Measurements from ENCODE around the gene COL2A1. TPM values are rescaled to one million over a fixed set of nuclear protein-coding genes. Genes with fewer than 3 reads are reported as not detected.

The COL2A1 gene
- total and polyA plus RNA-seq, 2 donors (not counting 3 experiments of a cell fraction or from before 2014, with no cell fraction given), result not detected

- FAIRE-seq (no peak), DNase-seq (ENCODE audit: low read depth, low spot score) (no peak)
- Histone ChIP-seq H3K4me1 (ENCODE audit: control insufficient read depth, extremely low read depth, insufficient read depth, low read length) (no peaks in the 10 kb centered on the region), H3K27me3 (ENCODE audit: control insufficient read depth in 2 of 2, insufficient read depth in 2 of 2, low read length in 2 of 2) (no peaks in the 10 kb centered on the region), H3K9me3 (replicated peaks; ENCODE audit: control insufficient read depth, insufficient read depth, low read length) (no peaks in the 10 kb centered on the region), H2AFZ (ENCODE audit: low read depth, low read length) (no peak overlapping the region), H3K4me3 (replicated peaks in 1 of 3; ENCODE audit: insufficient read depth in 1 of 3, low read depth in 1 of 3, low read length in 3 of 3) (no peak overlapping the region), H3K36me3 (ENCODE audit: control insufficient read depth in 2 of 2, extremely low read depth in 1 of 2, insufficient read depth in 2 of 2, low read length in 2 of 2) (no peaks in the 10 kb centered on the region), H3K27ac (ENCODE audit: insufficient read depth, low read depth, low read length) (no peak overlapping the region), H3K4me2 (ENCODE audit: insufficient read depth, low read length) (no peak overlapping the region), H3K9ac (replicated peaks; ENCODE audit: extremely low read depth, insufficient read depth, low read length) (no peak overlapping the region), H3K9me1 (replicated peaks; ENCODE audit: control insufficient read depth, extremely low read depth, insufficient read depth, low read length) (no peaks in the 10 kb centered on the region), H3K79me2 (ENCODE audit: control insufficient read depth, insufficient read depth, low read length) (no peaks in the 10 kb centered on the region), H4K20me1 (replicated peaks; ENCODE audit: control insufficient read depth, extremely low read depth, insufficient read depth, low read length) (no peaks in the 10 kb centered on the region)
- dilution Hi-C loops (cut with MboI; ENCODE audit: extremely low pct_ligation_motif_present, low sequenced_read_pairs) (no loop called here), intact Hi-C loops (cut with micrococcal nuclease) (no loop called here)
- TF ChIP-seq FOS (IDR thresholded peaks at IDR 0.05; ENCODE audit: borderline replicate concordance, insufficient read depth, low read length) (no peak), MYC (IDR thresholded peaks at IDR 0.05; ENCODE audit: low read depth, low read length) (no peak), POLR2A (IDR thresholded peaks at IDR 0.05; ENCODE audit: low read depth, low read length) (no peak), JUN (IDR thresholded peaks at IDR 0.05; ENCODE audit: borderline replicate concordance, insufficient read depth, insufficient read length, low read depth) (no peak), MAX (IDR thresholded peaks at IDR 0.05; ENCODE audit: insufficient read depth, insufficient read length) (no peak), POLR2AphosphoS5 (IDR thresholded peaks at IDR 0.05; ENCODE audit: insufficient read depth, low read depth, low read length) (no peak), EZH2 (IDR thresholded peaks at IDR 0.05; ENCODE audit: borderline replicate concordance, low read depth, low read length, severe bottlenecking) (no peak), GATA2 (IDR thresholded peaks at IDR 0.05; ENCODE audit: insufficient read depth, insufficient read length, low read depth, low read length) (no peak), CTCF (IDR thresholded peaks at IDR 0.05; ENCODE audit: extremely low read depth in 1 of 2, insufficient read depth in 1 of 2, low read depth in 1 of 2, low read length in 2 of 2) (no peak)
- ChIA-PET CTCF (no interaction called here), POLR2A (no interaction called here)
- no TSS peak for BruUV-seq (replicated peaks)
Measured at GRCh38 chr12:47988073-47989022, 15.9 kb downstream of the COL2A1 start.

Measured in endothelial cell of umbilical vein (primary cell).